Retina (tissue), 1 donor: ENCODE data around the gene GAREM2.

ENCODE experiments used
- DNase-seq: peaks from one replicate; pipeline ENCODE4 v3.0.0-alpha.2; 2016

GAREM2 gene

GRCh38 chr2:26170795-26171194 is 2.1 kb upstream of the GAREM2 start:
- DNase-seq, result no peak

- peak; percentile 62 for DNase-seq
Observed at GRCh38 chr2:26172189-26172870, 558 bp upstream of the GAREM2 start.

DNA sequence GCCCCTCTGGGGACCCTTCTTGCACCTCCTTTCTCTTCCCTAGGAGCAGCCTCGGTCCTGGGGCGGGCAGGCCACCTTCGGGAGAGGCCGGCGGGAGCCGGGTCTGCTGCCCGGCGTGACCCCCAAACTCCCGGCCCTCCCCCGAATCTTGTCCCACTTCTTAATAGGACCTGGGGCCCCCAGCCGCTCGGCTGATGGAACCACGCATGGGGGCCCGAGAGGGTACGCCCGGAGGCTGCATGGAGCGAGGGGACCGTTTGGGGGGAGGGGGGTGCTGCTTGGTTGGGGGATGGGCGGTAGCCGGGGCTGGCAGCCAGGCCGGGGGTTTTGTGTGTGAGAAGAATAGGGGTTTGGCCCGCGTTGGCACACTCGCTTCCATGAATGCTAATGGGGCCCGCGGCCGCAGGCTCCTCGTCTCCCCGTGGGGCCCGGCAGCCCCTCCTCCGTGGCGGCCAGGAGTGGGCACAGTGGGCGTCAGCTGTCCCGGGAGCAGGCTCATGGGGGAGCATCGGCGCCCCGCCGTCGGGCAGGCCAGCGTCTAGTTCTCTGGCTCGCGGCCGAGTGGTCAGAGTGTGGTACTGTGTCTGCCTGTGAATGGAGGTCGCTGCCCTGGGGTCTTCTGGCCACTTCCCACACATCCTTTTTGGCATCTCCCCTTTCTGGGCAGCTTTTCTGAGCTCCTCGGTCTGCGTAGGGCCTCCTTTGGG is 1.0 kb downstream of the GAREM2 start:
- DNase-seq, result peak; percentile 64

- peak; percentile 47 for DNase-seq
Observed at GRCh38 chr2:26174691-26175465, 2.0 kb downstream of the GAREM2 start.

DNA sequence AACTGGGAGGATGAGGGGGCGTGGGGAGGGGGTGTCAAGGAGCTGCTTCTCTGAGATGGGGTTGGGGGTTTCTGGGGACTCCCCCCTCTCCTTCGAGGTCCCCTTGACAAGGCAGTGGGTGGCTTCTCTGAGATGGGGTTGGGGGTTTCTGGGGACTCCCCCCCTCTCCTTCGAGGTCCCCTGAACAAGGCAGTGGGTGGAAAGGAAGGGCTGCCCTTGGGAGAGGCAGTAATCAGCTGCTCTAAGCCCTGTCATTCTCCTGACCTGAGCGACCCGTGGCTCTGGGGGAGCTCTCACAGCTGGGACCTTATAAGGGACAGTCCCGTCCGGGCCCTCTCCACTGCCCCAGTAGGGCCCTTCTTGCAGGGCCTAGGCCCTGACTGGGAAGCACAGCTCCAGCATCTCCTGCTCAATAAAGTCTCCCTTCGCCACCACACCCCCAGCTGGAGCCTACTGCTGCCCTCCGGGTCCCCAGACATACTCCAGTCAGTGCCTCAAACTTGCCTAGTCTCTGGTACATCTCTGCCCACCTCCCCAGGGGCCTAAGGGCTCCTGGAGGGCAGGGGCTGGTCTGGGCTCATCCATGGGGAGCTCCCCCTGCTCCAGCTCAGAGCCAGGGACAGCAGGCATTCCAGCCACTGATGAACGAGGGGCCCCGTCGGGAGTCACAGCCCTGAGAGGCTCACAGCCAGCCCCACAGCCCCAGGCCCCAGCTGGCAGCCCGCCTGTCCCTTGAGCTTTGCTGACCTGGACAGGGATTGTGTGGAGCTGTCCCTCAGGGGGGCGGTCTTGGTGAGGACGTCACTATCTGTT is 2.8 kb downstream of the GAREM2 start:
- peak; percentile 68 for DNase-seq

- no peak for DNase-seq
Observed at GRCh38 chr2:26176279-26176615, 3.4 kb downstream of the GAREM2 start.

GRCh38 chr2:26177122-26177521 is 4.2 kb downstream of the GAREM2 start:
- DNase-seq, result no peak

GRCh38 chr2:26178246-26178645 is 5.4 kb downstream of the GAREM2 start:
- no peak for DNase-seq

GRCh38 chr2:26178746-26179436 is 6.0 kb downstream of the GAREM2 start:
- peak; percentile 75 for DNase-seq

- DNase-seq, result peak; percentile 77
Observed at GRCh38 chr2:26179446-26179913, 6.6 kb downstream of the GAREM2 start.

DNA sequence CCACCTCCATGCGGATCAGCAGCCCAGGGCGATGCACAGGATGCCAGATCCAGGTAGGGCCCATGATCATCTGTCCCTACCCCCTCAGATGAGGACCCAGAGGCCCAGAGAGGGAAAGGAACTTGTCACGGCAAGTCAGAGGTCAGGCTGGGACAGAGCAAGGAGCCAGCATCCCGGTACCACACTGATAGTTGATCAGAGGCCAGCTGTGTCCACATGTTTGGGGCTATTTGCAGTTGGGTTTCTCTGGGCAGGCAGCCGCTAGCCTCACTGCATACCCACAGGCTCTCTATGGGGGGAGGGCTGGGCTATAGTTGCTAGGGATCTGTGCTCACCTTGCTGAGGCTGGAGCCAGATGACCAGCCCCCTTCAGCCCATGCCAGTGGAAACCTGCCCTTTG is 9.6 kb downstream of the GAREM2 start:
- no peak for DNase-seq

DNA sequence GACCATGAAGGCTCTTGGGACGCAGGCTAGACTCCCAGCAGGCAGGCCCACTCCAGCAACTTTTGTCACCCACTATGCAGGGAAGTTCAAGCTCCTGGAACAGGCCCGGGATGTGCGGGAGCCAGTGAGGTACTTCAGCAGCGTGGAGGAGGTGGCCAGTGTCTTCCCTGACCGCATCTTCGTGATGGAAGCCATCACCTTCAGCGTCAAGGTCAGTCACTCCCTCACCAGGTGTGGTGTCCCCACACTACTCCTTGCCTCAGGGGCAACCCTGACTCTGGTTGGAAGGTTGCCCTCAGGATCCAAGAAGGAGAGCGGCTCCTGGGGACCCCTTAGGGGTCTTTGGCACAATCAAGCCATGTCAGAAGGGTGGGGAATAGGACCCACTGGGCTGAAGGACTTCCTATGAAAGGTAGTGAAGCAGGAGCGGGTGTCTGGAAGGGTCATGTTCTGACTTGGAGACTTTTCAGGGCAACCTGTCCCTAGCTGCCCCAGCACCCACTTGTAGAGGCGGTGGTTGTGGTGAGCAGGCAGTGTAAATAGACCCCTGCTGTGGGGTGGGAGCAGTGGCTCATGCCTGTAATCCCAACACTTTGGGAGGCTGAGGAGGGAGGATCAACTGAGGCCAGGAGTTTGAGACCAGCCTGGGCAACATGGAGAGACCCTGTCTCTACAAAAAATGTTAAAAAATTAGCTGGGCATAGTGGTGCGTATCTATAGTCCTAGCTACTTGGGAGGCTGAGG is 10.2 kb downstream of the GAREM2 start:
- DNase-seq, result no peak

DNA sequence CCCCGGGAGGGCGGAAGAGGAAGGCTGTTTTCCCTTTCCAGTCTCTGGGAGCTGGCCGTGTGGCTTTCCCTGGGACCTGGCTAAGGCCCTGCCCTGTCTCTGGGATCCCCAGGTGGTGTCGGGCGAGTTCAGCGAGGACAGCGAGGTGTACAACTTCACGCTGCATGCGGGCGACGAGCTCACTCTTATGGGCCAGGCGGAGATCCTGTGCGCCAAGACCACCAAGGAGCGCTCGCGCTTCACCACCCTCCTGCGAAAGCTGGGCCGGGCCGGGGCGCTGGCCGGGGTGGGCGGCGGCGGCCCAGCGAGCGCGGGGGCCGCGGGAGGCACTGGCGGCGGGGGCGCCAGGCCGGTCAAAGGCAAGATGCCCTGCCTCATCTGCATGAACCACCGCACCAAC is 11.2 kb downstream of the GAREM2 start:
- DNase-seq, result no peak

GRCh38 chr2:26184555-26185303 is 11.8 kb downstream of the GAREM2 start:
- peak; percentile 90 for DNase-seq

- no peak for DNase-seq
Observed at GRCh38 chr2:26185304-26185928, 12.5 kb downstream of the GAREM2 start.

- no peak for DNase-seq
Observed at GRCh38 chr2:26185954-26186770, 13.3 kb downstream of the GAREM2 start.

- DNase-seq, result no peak
Observed at GRCh38 chr2:26187114-26187513, 14.2 kb downstream of the GAREM2 start.

GRCh38 chr2:26187537-26188104 is 14.7 kb downstream of the GAREM2 start:
- no peak for DNase-seq

DNA sequence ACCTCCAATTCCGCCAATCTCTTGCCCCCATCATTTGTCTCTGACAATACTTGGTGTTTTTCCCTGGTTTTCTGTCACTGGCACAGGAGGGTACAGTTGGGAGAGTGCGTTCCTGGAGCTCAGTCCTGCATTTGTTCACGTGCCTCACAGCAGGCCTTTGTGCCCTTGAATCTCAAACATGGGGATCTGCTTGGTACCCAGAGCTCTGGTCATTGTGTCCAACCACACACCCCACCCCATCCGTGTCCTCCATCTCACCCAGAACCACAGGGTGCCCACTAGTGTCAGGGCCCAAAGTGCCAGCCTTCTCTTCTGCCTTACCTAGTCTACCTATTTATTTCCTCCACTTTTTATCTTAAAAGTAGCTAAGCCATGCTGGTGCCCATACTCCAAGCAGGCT is 16.2 kb downstream of the GAREM2 start:
- DNase-seq, result no peak
